ENCODE results near the gene SSNA1.

GRCh38 chr9:137168573-137168903 lies 19.9 kb upstream of the SSNA1 start:
- TF ChIP-seq POLR2A (IDR thresholded peaks at IDR 0.05; ENCODE audit: low read depth, low read length): no peak
- no peak for TF ChIP-seq POLR2AphosphoS5 (IDR thresholded peaks at IDR 0.05; ENCODE audit: low read depth, low read length)
- TF ChIP-seq TAF1 (IDR thresholded peaks at IDR 0.05; ENCODE audit: borderline replicate concordance, low read depth, low read length): no peak
